Mesenteric fat pad (tissue), 1 donor: ENCODE data around the gene EXOC2. TPM values are rescaled to one million over a fixed set of nuclear protein-coding genes. Genes with fewer than 3 reads are reported as not detected.

Experiments used
- DNase-seq: peaks from one replicate; pipeline ENCODE4 v3.0.0-alpha.2; 2020; ENCODE audit warnings: low spot score
- total RNA-seq: library from RNA; stranded (reverse); fragmentation: NEBNext Ultra II Directional; extraction: Animal tissue kit (Norgen Biotek cat#: 25700); gene quantifications from one replicate; pipeline ENCODE4 v1.2.1, GENCODE V29; 2021
- donor health status: DM: yes; HTN: yes; CAD: no.

The EXOC2 gene
- total RNA-seq, 1 donor from 2014 or later, result 15.3 TPM

- no peak for DNase-seq
Measured at GRCh38 chr6:474453-475185, 218.3 kb downstream of the EXOC2 start.

- no peak for DNase-seq
Measured at GRCh38 chr6:473768-474452, 219.0 kb downstream of the EXOC2 start.

- no peak for DNase-seq
Measured at GRCh38 chr6:473356-473755, 219.6 kb downstream of the EXOC2 start.

- DNase-seq, result no peak
Measured at GRCh38 chr6:470901-471448, 222.0 kb downstream of the EXOC2 start.

GRCh38 chr6:470051-470900 is 222.7 kb downstream of the EXOC2 start:
- DNase-seq, result no peak

- no peak for DNase-seq
Measured at GRCh38 chr6:467671-468082, 225.3 kb downstream of the EXOC2 start.

GRCh38 chr6:467111-467510 is 225.8 kb downstream of the EXOC2 start:
- DNase-seq, result no peak

- DNase-seq, result no peak
Measured at GRCh38 chr6:466564-466963, 226.4 kb downstream of the EXOC2 start.

- no peak for DNase-seq
Measured at GRCh38 chr6:465531-466348, 227.2 kb downstream of the EXOC2 start.

- no peak for DNase-seq
Measured at GRCh38 chr6:456887-457286, 236.1 kb downstream of the EXOC2 start.

- no peak for DNase-seq
Measured at GRCh38 chr6:456358-456867, 236.5 kb downstream of the EXOC2 start.

GRCh38 chr6:455835-456234 is 237.1 kb downstream of the EXOC2 start:
- no peak for DNase-seq

GRCh38 chr6:455006-455585 is 237.8 kb downstream of the EXOC2 start:
- no peak for DNase-seq

- no peak for DNase-seq
Measured at GRCh38 chr6:454148-454991, 238.6 kb downstream of the EXOC2 start.

- DNase-seq, result no peak
Measured at GRCh38 chr6:453152-453551, 239.8 kb downstream of the EXOC2 start.

GRCh38 chr6:452301-453067 is 240.5 kb downstream of the EXOC2 start:
- DNase-seq, result no peak

GRCh38 chr6:451847-452246 is 241.1 kb downstream of the EXOC2 start:
- DNase-seq, result peak; percentile 47

GRCh38 chr6:451336-451735 is 241.6 kb downstream of the EXOC2 start:
- DNase-seq, result peak; percentile 28
